Stimulated activated naive CD8-positive, alpha-beta T cell treated with anti-CD3 and anti-CD28 coated beads, Interleukin-15, amount 100 ng/mL, for 72 hours (primary cell): ENCODE measurements around the gene INVS.
"Not testable (repeated sequence)": the region's sequence is repeated elsewhere in the genome, so short reads cannot be mapped to it uniquely, and the experiment has no call there.

Experiments used
- ATAC-seq: fragments of 150-1000 bp; cut with Tn5 transposase; 2 replicates; pipeline ENCODE4 v1.10.0; 2021; ENCODE audit warnings: mild to moderate bottlenecking, moderate library complexity
- DNase-seq, 2 donors: peaks; one replicate each; pipeline ENCODE4 v3.0.0; 2021 to 2022
- H3K27ac Mint-ChIP-seq, 2 donors: one replicate each; pipeline ENCODE4 v1.8.0; 2022; ENCODE audit warnings: mild to moderate bottlenecking in 2 of 2, mixed read lengths in 2 of 2, moderate library complexity in 2 of 2
- H3K27me3 Mint-ChIP-seq: one replicate; pipeline ENCODE4 v1.8.0; 2022; ENCODE audit warnings: mixed read lengths
- H3K4me1 Mint-ChIP-seq: one replicate; pipeline ENCODE4 v1.8.0; 2022; ENCODE audit warnings: mild to moderate bottlenecking, mixed read lengths
- H3K4me3 Mint-ChIP-seq, 2 donors: one replicate each; pipeline ENCODE4 v1.8.0; 2022; ENCODE audit warnings: mild to moderate bottlenecking in 2 of 2, mixed read lengths in 2 of 2, moderate library complexity in 1 of 2
- H3K9me3 Mint-ChIP-seq, 2 donors: one replicate each; pipeline ENCODE4 v1.8.0; 2022; ENCODE audit warnings: mixed read lengths in 2 of 2

Gene INVS

GRCh38 chr9:100322954-100323536 lies 224.0 kb downstream of the INVS start:
- H3K4me3 Mint-ChIP-seq = no peak overlapping the region
- H3K4me1 Mint-ChIP-seq = peaks cover 2% of the 10 kb centered on the region
- no peak overlapping the region for H3K27ac Mint-ChIP-seq
- no peak for ATAC-seq
- H3K27me3 Mint-ChIP-seq = no peaks in the 10 kb centered on the region
- DNase-seq = peak; percentile 5 to 17
- H3K9me3 Mint-ChIP-seq = no peaks in the 10 kb centered on the region

GRCh38 chr9:100324594-100325200 lies 225.7 kb downstream of the INVS start:
- Mint-ChIP-seq H3K27me3 (no peaks in the 10 kb centered on the region), H3K9me3 (no peaks in the 10 kb centered on the region), H3K4me3 (no peak overlapping the region), H3K27ac (no peak overlapping the region), H3K4me1 (no peaks in the 10 kb centered on the region)
- no peak for ATAC-seq
- DNase-seq = no peak

DNA sequence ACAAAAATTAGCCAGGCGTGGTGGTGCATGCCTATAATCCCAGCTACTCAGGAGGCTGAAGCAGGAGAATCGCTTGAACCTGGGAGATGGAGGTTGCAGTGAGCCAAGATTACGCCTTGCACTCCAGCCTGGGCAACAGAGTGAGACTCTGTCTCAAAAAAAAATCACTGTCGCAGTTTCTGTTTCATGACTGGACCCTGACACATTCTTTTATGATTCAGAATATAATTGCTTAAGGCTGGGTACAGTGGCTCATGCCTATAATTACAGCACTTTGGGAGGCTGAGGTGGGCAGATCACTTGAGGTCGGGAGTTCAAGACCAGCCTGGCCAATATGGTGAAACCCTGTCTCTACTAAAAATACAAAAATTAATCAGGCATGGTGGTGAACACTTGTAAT lies 239.7 kb downstream of the INVS start:
- H3K4me3 Mint-ChIP-seq, H3K27me3 Mint-ChIP-seq, ATAC-seq, H3K9me3 Mint-ChIP-seq, H3K27ac Mint-ChIP-seq, DNase-seq: not testable (repeated sequence)
- H3K4me1 Mint-ChIP-seq = peaks cover 18% of the 10 kb centered on the region

- no peaks in the 10 kb centered on the region for H3K27me3 Mint-ChIP-seq
- no peak overlapping the region for H3K27ac Mint-ChIP-seq
- no peak for DNase-seq
- no peak for ATAC-seq
- no peak overlapping the region for H3K4me3 Mint-ChIP-seq
- no peaks in the 10 kb centered on the region for H3K9me3 Mint-ChIP-seq
- peaks cover 21% of the 10 kb centered on the region for H3K4me1 Mint-ChIP-seq
Observed at GRCh38 chr9:100340224-100340623, 241.2 kb downstream of the INVS start.

DNA sequence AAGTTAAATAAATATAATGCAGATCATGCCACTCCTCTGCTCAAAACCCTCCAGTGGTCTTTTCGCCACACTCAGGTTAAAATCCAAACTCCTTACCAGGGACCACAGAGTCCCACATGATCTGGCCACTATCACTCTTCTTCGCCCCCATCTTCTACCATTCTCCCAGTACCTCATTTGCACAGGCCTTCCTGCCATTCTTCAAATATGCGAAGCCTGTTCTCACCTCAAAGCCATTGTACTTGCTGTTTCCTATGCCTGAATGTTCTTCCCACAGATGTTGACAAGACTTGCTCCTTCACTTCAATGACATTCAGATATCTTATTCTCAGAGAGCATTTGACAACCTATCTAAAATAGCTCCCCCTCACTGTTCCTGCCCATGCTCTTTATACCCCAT lies 242.8 kb downstream of the INVS start:
- Mint-ChIP-seq H3K4me3 (no peak overlapping the region), H3K27ac (peak overlapping the region in 1 of 2 donors; percentile 80), H3K4me1 (peaks cover 25% of the 10 kb centered on the region), H3K9me3 (no peaks in the 10 kb centered on the region), H3K27me3 (no peaks in the 10 kb centered on the region)
- ATAC-seq = no peak
- DNase-seq = no peak

- DNase-seq = no peak
- no peaks in the 10 kb centered on the region for H3K27me3 Mint-ChIP-seq
- no peak overlapping the region for H3K4me3 Mint-ChIP-seq
- H3K4me1 Mint-ChIP-seq = peaks cover 35% of the 10 kb centered on the region
- H3K27ac Mint-ChIP-seq = peak overlapping the region in 1 of 2 donors; percentile 27
- no peak for ATAC-seq
- no peaks in the 10 kb centered on the region for H3K9me3 Mint-ChIP-seq
Observed at GRCh38 chr9:100346836-100347235, 247.8 kb downstream of the INVS start.

DNA sequence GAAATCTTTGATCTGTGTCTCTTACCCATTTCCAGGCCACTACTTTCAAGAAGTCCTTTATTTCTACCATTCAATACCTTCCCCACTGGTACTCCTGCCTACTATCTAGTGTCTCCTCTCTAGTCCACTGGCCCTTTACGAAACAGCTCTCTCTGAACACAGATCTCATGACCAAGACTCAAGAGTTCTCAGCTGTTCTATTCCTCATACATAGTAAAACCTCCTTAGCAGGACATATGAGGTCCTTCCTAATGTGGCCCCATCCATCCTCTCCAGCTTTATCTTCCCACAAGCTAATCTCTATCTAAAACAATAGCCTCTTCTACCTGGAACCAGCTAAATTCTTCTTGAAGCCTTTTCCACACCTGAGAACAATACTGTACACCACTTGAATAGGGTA lies 251.1 kb downstream of the INVS start:
- DNase-seq (no peak), ATAC-seq (no peak)
- Mint-ChIP-seq H3K4me3 (peak overlapping the region; percentile 1 to 19), H3K27me3 (no peaks in the 10 kb centered on the region), H3K27ac (no peak overlapping the region), H3K4me1 (peaks cover 48% of the 10 kb centered on the region), H3K9me3 (peaks cover 11 to 12% of the 10 kb centered on the region in 2 donors)
